Suprapubic skin (tissue), 4 donors: ENCODE measurements around the gene PMP22. TPM values are rescaled to one million over a fixed set of nuclear protein-coding genes. Genes with fewer than 3 reads are reported as not detected.

Experiments used
- DNase-seq, 2 donors: peaks; one replicate each; pipeline ENCODE4 v3.0.0-alpha.2; 2019; ENCODE audit warnings: low spot score in 2 of 2
- H3K27ac ChIP-seq: fragments of 200-600 bp; sonication (generic); one replicate; pipeline ENCODE4 v1.5.1; 2019
- H3K27me3 ChIP-seq: fragments of 200-600 bp; sonication (generic); one replicate; pipeline ENCODE4 v1.5.1; 2019
- H3K36me3 ChIP-seq: fragments of 200-600 bp; sonication (generic); one replicate; pipeline ENCODE4 v1.5.1; 2019
- H3K4me1 ChIP-seq: fragments of 200-600 bp; sonication (generic); one replicate; pipeline ENCODE4 v1.5.1; 2019
- H3K4me3 ChIP-seq: fragments of 200-600 bp; sonication (generic); one replicate; pipeline ENCODE4 v1.5.1; 2019; ENCODE audit warnings: mild to moderate bottlenecking
- H3K9me3 ChIP-seq: fragments of 200-600 bp; sonication (generic); one replicate; pipeline ENCODE4 v1.5.1; 2019
- CTCF ChIP-seq, 2 donors: fragments of 200-600 bp in 1 of 2; fragments of 450-650 bp in 1 of 2; sonication (generic) in 1 of 2; IDR thresholded peaks; one replicate each; pipeline ENCODE4 v1.5.1; 2016 to 2019; ENCODE audit warnings: antibody characterized with exemption in 2 of 2, mild to moderate bottlenecking in 1 of 2, moderate library complexity in 1 of 2
- EP300 ChIP-seq: sonication (generic); formaldehyde crosslinking; IDR thresholded peaks from one replicate; pipeline ENCODE4 v1.6.1; 2017; ENCODE audit warnings: antibody characterized with exemption
- POLR2A ChIP-seq, 2 donors: fragments of 450-650 bp; IDR thresholded peaks; one replicate each; pipeline ENCODE4 v1.6.1; 2017; ENCODE audit warnings: antibody characterized with exemption in 2 of 2, mild to moderate bottlenecking in 2 of 2, moderate library complexity in 2 of 2
- POLR2AphosphoS5 ChIP-seq, 3 donors: sonication (generic); formaldehyde crosslinking; IDR thresholded peaks; one replicate each; pipeline ENCODE4 v1.6.1; 2017; ENCODE audit warnings: antibody characterized with exemption in 3 of 3
- WGBS: methylation state at CpG from one replicate; pipeline ENCODE4 v1.1.5; 2018; 5-methylcytosine and 5-hydroxymethylcytosine counted together
- total RNA-seq, 4 donors: library from RNA; depleted of rRNA; stranded (reverse); fragments of >200 nt; gene quantifications; one replicate each; pipeline ENCODE4 v1.1.0, GENCODE V29; 2016

The PMP22 gene
- total RNA-seq, 4 donors from 2014 or later = 55.1 to 143 (median 87.1) TPM

- Histone ChIP-seq H3K9me3 (no peaks in the 10 kb centered on the region), H3K4me1 (peaks cover 65% of the 10 kb centered on the region), H3K36me3 (peaks cover 37% of the 10 kb centered on the region), H3K4me3 (no peak overlapping the region), H3K27me3 (no peaks in the 10 kb centered on the region), H3K27ac (peak overlapping the region; percentile 34)
- no peak for TF ChIP-seq EP300
- no peak for TF ChIP-seq POLR2A (IDR thresholded peaks at IDR 0.05)
- TF ChIP-seq POLR2AphosphoS5 (IDR thresholded peaks at IDR 0.05) = no peak
- TF ChIP-seq CTCF (IDR thresholded peaks at IDR 0.05) = no peak
- whole genome bisulfite sequencing = 82% methylated on average over 7 of the region's 8 CpGs
- DNase-seq = no peak
These were observed 17.1 kb downstream of the PMP22 start for GRCh38 chr17:15247891-15248529.

- H3K27me3 ChIP-seq = no peaks in the 10 kb centered on the region
- H3K36me3 ChIP-seq = peaks cover 21% of the 10 kb centered on the region
- H3K9me3 ChIP-seq = no peaks in the 10 kb centered on the region
- H3K27ac ChIP-seq = no peak overlapping the region
- H3K4me3 ChIP-seq = no peak overlapping the region
- peaks cover 39% of the 10 kb centered on the region for H3K4me1 ChIP-seq
- TF ChIP-seq POLR2A (IDR thresholded peaks at IDR 0.05) (no peak), POLR2AphosphoS5 (IDR thresholded peaks at IDR 0.05) (no peak), EP300 (no peak), CTCF (IDR thresholded peaks at IDR 0.05) (no peak)
- 50% methylated on average over 5 of the region's 5 CpGs for WGBS
- DNase-seq = no peak
These were observed 20.1 kb downstream of the PMP22 start for GRCh38 chr17:15245054-15245453.

GRCh38 chr17:15240644-15241043, 24.5 kb downstream of the PMP22 start:
- DNase-seq = no peak
- Histone ChIP-seq H3K36me3 (peaks cover 38% of the 10 kb centered on the region), H3K27ac (no peak overlapping the region), H3K27me3 (no peaks in the 10 kb centered on the region), H3K4me3 (no peak overlapping the region), H3K9me3 (no peaks in the 10 kb centered on the region), H3K4me1 (peaks cover 31% of the 10 kb centered on the region)
- no peak for TF ChIP-seq EP300

- no peak for DNase-seq
- Histone ChIP-seq H3K27ac (no peak overlapping the region), H3K9me3 (no peaks in the 10 kb centered on the region), H3K4me3 (no peak overlapping the region), H3K4me1 (peaks cover 21% of the 10 kb centered on the region), H3K36me3 (peaks cover 38% of the 10 kb centered on the region), H3K27me3 (no peaks in the 10 kb centered on the region)
- no peak for TF ChIP-seq POLR2AphosphoS5 (IDR thresholded peaks at IDR 0.05)
- TF ChIP-seq POLR2A (IDR thresholded peaks at IDR 0.05) = no peak
- no peak for TF ChIP-seq EP300
- no peak for TF ChIP-seq CTCF (IDR thresholded peaks at IDR 0.05)
- WGBS = 75% methylated on average over 3 of the region's 3 CpGs
These were observed 25.6 kb downstream of the PMP22 start for GRCh38 chr17:15239491-15239890.

- TF ChIP-seq CTCF (IDR thresholded peaks at IDR 0.05) = no peak
- no peak for TF ChIP-seq POLR2AphosphoS5 (IDR thresholded peaks at IDR 0.05)
- no peak overlapping the region for H3K4me3 ChIP-seq
- 89% methylated on average over 3 of the region's 3 CpGs for WGBS
- no peaks in the 10 kb centered on the region for H3K27me3 ChIP-seq
- peaks cover 27% of the 10 kb centered on the region for H3K4me1 ChIP-seq
- H3K9me3 ChIP-seq = no peaks in the 10 kb centered on the region
- DNase-seq = no peak
- H3K27ac ChIP-seq = no peak overlapping the region
- H3K36me3 ChIP-seq = peaks cover 42% of the 10 kb centered on the region
These were observed 26.3 kb downstream of the PMP22 start for GRCh38 chr17:15238676-15239422.
